ENCODE results near the gene ST6GAL2. TPM values are rescaled to one million over a fixed set of nuclear protein-coding genes. Genes with fewer than 3 reads are reported as not detected.

The ST6GAL2 gene
- total RNA-seq, 1 donor from 2014 or later, result not detected

DNA sequence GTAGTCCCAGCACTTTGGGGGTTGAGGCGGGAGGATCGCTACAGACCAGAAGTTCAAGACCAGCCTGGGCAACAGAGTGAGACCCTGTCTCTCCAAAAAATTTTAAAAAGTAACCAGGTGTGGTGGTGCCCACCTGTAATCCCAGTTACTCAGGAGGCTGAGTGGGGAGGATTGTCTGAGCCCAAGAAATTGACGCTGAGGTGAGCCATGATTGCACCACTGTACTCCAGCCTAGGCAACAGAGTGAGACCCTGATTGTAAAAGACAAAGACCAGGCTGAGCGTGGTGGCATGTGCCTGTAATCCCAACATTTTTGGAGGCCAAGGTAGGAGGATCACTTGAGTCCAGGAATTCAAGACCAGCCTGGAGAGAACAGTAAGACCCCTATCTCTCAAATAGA lies 7.8 kb downstream of the ST6GAL2 start:
- peaks cover 2% of the 10 kb centered on the region for H3K27me3 Mint-ChIP-seq
- no peaks in the 10 kb centered on the region for H3K9me3 Mint-ChIP-seq
- H3K4me1 Mint-ChIP-seq, result no peaks in the 10 kb centered on the region
- no peak overlapping the region for H3K4me3 Mint-ChIP-seq
- H3K36me3 Mint-ChIP-seq (ENCODE audit: low read depth), result no peaks in the 10 kb centered on the region
- intact Hi-C loops (cut with micrococcal nuclease), result no loop called here
- H3K27ac Mint-ChIP-seq, result no peak overlapping the region
- no peak for DNase-seq

DNA sequence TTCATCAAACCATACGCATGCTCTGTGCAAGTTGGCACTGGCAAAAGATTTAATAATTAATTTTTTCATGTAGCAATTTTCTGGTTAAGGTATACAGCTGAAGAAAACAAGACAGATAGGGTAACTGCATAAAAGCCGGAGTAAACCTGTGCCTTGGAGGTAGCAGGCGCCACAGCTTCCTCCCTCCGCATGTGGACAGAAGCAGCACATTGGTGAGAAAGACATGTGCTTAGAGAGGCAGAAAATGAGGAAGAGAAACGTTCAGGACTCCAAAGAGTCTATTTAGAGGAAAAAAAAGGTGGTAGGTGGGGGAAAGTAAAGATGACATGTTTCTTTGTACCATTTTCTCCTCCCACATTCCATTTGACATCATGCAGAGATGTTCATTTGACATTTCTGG lies 9.3 kb downstream of the ST6GAL2 start:
- Mint-ChIP-seq H3K27ac (no peak overlapping the region), H3K4me1 (no peaks in the 10 kb centered on the region), H3K36me3 (ENCODE audit: low read depth) (no peaks in the 10 kb centered on the region), H3K4me3 (no peak overlapping the region), H3K27me3 (no peaks in the 10 kb centered on the region), H3K9me3 (no peaks in the 10 kb centered on the region)
- no peak for DNase-seq
- intact Hi-C loops (cut with micrococcal nuclease), result no loop called here

DNA sequence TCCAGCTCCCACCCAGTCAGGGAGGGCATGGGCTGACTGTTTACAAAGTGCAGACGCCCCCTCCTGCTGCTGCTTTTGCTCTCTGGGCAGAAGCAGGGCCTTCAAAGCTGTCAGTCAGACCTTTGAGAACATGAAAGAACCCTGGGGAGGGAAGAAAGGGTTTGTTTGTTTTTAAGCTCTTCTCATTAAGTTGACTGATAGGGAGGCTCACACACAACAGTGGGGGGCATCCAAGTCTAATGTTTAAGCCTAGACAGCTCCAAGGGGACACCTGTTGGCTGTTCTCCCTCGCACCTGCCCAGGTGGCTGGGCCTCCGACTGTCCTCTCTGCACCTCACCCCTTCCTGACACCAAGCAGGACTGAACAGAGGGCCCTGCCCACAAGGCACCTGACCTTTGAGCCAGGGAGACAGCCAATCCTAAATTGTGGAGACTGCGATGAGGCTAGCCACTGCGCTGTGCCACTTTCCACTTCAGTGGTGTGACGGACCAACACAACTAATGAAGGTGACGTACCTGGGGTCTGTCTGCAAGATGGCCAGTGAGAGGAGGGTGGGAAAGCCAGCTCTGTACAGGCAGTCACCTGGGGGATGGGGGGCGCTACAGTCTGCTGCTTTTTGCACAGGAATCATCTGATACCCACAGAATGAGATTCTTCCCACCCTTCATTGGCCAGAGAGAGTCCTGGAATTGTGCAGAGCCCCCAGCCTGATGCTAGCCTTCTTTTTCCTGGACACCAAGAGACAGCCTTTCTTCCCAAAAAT lies 16.3 kb downstream of the ST6GAL2 start:
- no peaks in the 10 kb centered on the region for H3K27me3 Mint-ChIP-seq
- H3K36me3 Mint-ChIP-seq (ENCODE audit: low read depth), result no peaks in the 10 kb centered on the region
- H3K9me3 Mint-ChIP-seq, result no peaks in the 10 kb centered on the region
- no peak overlapping the region for H3K4me3 Mint-ChIP-seq
- no peak overlapping the region for H3K27ac Mint-ChIP-seq
- no peaks in the 10 kb centered on the region for H3K4me1 Mint-ChIP-seq
- intact Hi-C loops (cut with micrococcal nuclease), result no loop called here
- DNase-seq, result no peak

DNA sequence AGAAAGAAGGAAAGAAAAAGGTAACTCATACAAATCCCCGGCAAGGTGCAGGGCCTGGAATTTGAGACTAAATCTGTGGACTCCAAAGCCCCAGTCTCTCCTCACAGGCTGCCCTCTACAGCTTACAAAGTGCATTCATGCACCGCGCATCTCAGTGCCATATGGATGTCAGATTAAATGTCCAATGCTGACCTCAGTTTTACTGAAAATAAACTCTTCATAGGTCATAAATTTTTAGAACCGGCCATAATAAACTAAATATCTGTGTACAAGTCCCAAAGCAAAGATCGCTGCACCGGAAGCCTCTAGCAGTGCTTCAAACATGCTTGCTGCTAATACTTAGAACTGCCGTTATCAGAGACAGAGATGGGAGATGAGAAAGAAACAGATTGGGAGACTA lies 17.7 kb downstream of the ST6GAL2 start:
- no peaks in the 10 kb centered on the region for H3K4me1 Mint-ChIP-seq
- H3K27ac Mint-ChIP-seq, result no peak overlapping the region
- intact Hi-C loops (cut with micrococcal nuclease), result no loop called here
- H3K9me3 Mint-ChIP-seq, result no peaks in the 10 kb centered on the region
- H3K36me3 Mint-ChIP-seq (ENCODE audit: low read depth), result no peaks in the 10 kb centered on the region
- H3K27me3 Mint-ChIP-seq, result no peaks in the 10 kb centered on the region
- no peak overlapping the region for H3K4me3 Mint-ChIP-seq
- no peak for DNase-seq

DNA sequence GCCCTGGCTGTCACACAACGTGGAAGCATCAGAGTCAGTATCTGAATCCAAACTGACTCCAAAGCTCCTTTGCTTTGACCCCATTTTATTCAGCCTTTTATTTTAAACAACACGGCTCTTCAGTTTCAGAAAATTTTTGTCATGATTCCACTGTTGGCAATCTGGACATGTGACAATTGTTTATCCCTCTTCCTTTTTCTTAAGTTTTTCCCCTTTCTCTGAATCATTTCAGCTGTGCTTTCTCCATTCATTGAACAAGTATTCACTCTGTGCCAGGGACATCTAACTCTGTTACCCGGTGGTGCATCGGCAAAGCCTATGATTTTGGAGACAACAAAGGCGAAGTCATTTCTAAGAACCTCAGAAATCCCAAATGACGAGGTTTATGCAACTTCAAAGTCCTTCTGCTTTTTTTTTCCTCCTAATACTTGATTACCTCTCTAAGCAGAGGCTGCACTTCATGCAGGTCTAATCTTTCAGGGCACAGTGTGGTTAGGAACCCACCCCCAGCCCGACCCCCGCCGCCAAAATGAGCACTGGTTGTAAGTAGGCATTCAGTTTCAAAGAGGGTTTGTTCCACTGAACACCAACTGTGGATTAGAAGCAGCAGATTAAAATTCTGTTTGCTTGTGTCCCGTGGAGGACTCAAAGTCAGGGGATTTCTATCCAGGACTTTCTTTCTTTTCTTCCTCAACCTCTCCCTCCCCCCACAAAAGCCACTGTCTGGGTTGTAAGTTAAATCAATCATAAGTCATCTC lies 18.6 kb downstream of the ST6GAL2 start:
- DNase-seq, result no peak
- H3K27me3 Mint-ChIP-seq, result no peaks in the 10 kb centered on the region
- H3K36me3 Mint-ChIP-seq (ENCODE audit: low read depth), result no peaks in the 10 kb centered on the region
- H3K9me3 Mint-ChIP-seq, result no peaks in the 10 kb centered on the region
- no peak overlapping the region for H3K27ac Mint-ChIP-seq
- no peaks in the 10 kb centered on the region for H3K4me1 Mint-ChIP-seq
- H3K4me3 Mint-ChIP-seq, result no peak overlapping the region
- intact Hi-C loops (cut with micrococcal nuclease), result no loop called here

DNA sequence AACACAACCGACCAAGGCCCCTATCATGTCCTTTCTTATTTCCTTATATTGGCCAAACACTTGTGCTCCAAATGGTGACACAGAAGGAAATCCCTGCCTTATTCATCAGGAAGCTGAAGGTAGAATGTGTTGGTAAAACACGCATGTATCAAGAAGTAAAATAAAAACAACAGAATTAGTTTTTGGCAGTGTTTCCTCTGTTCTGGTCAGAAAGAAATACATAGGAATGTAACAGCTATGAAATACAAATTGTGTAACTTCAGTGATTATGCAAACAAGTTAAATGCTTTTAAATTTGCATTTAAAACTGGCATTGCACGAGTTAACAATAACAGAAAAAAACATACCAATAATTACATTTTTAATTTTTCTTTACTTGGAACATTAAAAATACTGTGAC lies 19.3 kb downstream of the ST6GAL2 start:
- H3K36me3 Mint-ChIP-seq (ENCODE audit: low read depth), result no peaks in the 10 kb centered on the region
- H3K9me3 Mint-ChIP-seq, result no peaks in the 10 kb centered on the region
- no peak overlapping the region for H3K27ac Mint-ChIP-seq
- no peak for DNase-seq
- H3K4me3 Mint-ChIP-seq, result no peak overlapping the region
- no peaks in the 10 kb centered on the region for H3K4me1 Mint-ChIP-seq
- H3K27me3 Mint-ChIP-seq, result no peaks in the 10 kb centered on the region
- intact Hi-C loops (cut with micrococcal nuclease), result no loop called here

DNA sequence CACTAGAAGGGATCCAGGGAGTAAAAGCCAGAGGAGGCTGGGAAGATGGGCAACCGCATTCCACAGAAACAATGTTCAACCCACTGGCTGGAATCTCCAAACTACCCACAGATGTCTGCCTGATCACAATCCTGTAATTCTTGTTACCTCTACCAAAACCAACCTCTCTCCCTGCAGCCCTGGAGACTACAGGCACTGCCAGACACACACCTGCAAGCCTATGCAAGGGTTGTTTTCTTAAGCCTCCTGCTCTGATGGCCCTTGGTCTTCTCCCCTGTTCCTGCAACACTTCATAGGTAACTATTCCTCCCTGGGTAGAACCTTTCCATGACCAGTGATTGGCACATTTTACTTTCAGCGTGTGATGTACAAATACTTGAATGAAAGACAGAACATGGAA lies 21.9 kb downstream of the ST6GAL2 start:
- intact Hi-C loops (cut with micrococcal nuclease), result no loop called here
- Mint-ChIP-seq H3K27me3 (peaks cover 1% of the 10 kb centered on the region), H3K4me1 (no peaks in the 10 kb centered on the region), H3K4me3 (no peak overlapping the region), H3K9me3 (no peaks in the 10 kb centered on the region), H3K36me3 (ENCODE audit: low read depth) (no peaks in the 10 kb centered on the region), H3K27ac (no peak overlapping the region)
- no peak for DNase-seq

DNA sequence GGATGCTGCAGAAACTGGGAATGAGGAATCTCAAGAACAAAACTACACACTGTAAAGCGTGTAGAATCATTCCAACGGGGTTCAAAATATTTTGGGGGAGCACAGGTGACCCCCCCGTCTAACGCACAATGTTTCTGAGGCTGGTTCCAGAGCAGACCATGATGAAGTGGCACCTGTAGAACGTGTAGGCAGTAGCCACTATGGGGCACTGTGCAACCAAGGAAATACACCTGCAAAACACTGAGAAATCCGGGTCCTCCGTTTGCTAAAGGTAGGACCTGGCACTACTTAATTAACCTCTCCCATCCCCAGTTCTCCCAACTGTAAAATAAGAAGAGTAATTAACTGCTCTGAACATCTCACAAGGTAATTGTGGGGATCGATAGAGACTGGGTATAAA lies 22.6 kb downstream of the ST6GAL2 start:
- no peaks in the 10 kb centered on the region for H3K36me3 Mint-ChIP-seq (ENCODE audit: low read depth)
- H3K9me3 Mint-ChIP-seq, result no peaks in the 10 kb centered on the region
- H3K4me1 Mint-ChIP-seq, result no peaks in the 10 kb centered on the region
- peaks cover 1% of the 10 kb centered on the region for H3K27me3 Mint-ChIP-seq
- DNase-seq, result no peak
- H3K27ac Mint-ChIP-seq, result no peak overlapping the region
- intact Hi-C loops (cut with micrococcal nuclease), result no loop called here
- no peak overlapping the region for H3K4me3 Mint-ChIP-seq

DNA sequence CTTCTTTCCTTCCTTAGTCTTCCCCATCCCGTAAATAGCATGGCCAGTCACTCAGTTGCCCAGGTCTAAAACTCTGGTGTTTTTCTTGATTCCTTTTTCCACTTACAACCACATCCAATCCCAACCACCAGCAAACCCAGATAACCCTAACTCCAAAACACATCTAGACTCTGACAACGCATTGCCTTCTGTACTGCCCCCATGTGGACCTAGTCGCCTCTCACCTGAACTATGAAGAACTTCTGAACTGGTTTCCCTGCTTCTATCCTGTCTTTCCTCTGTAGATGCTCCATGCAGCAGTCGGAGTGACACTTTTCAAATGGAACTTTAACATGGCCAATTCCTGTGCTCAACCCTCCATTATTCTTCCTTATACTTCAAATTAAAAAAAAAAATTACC lies 26.5 kb downstream of the ST6GAL2 start:
- no peaks in the 10 kb centered on the region for H3K9me3 Mint-ChIP-seq
- H3K4me3 Mint-ChIP-seq, result no peak overlapping the region
- DNase-seq, result no peak
- no peaks in the 10 kb centered on the region for H3K4me1 Mint-ChIP-seq
- no peaks in the 10 kb centered on the region for H3K36me3 Mint-ChIP-seq (ENCODE audit: low read depth)
- peaks cover 1% of the 10 kb centered on the region for H3K27me3 Mint-ChIP-seq
- intact Hi-C loops (cut with micrococcal nuclease), result no loop called here
- no peak overlapping the region for H3K27ac Mint-ChIP-seq

DNA sequence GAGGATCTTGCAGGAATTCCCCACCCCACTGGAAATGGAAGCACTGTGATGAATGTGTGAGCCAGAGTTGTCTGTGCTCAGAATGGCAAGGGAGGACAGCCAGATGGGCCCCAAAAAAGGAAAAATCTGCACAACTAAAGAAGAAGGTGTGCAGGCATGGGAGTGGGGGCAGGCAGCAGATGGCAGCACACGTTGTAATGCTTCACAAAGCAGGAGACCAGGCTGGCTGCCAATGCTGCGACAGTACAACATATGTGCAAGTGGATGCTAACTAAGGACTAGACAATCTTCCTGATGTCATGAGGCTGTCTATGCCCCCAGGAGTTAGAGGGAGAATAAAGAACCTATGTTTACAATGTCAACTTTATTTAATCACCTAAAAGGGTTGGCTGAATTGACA lies 27.2 kb downstream of the ST6GAL2 start:
- H3K4me1 Mint-ChIP-seq, result no peaks in the 10 kb centered on the region
- no peaks in the 10 kb centered on the region for H3K9me3 Mint-ChIP-seq
- peaks cover 1% of the 10 kb centered on the region for H3K27me3 Mint-ChIP-seq
- H3K36me3 Mint-ChIP-seq (ENCODE audit: low read depth), result no peaks in the 10 kb centered on the region
- no peak overlapping the region for H3K27ac Mint-ChIP-seq
- H3K4me3 Mint-ChIP-seq, result no peak overlapping the region
- no peak for DNase-seq
- intact Hi-C loops (cut with micrococcal nuclease), result no loop called here

DNA sequence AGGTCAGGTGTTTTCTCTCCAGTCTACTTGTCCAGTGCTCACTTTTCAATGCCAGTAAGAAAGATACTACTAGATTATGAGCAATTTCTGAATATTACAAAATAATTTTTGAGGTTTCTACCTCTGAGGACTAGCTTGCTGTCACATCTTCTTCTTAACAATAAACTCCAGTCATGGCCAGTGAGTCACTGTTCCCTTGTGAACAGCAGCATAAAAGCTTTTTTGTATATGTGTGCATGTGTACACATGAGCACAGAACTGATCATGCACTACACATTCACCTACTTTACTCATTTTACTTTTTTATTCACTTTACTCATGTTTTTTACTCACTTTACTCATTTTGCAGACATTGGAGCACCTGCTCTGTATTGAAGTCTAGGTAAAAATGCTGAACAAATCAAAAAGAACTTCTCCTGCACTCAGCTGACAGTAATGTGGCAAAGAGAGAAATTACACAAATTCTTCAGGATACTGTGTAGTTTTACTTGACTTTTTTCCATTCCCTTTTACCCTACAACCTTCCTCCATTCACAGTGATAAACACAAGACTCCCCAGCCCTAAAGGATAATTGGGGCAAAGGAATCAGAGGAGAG lies 28.0 kb downstream of the ST6GAL2 start:
- H3K4me1 Mint-ChIP-seq, result no peaks in the 10 kb centered on the region
- H3K27me3 Mint-ChIP-seq, result peaks cover 1% of the 10 kb centered on the region
- no peak overlapping the region for H3K27ac Mint-ChIP-seq
- DNase-seq, result no peak
- intact Hi-C loops (cut with micrococcal nuclease), result no loop called here
- H3K4me3 Mint-ChIP-seq, result no peak overlapping the region
- H3K36me3 Mint-ChIP-seq (ENCODE audit: low read depth), result no peaks in the 10 kb centered on the region
- H3K9me3 Mint-ChIP-seq, result no peaks in the 10 kb centered on the region

DNA sequence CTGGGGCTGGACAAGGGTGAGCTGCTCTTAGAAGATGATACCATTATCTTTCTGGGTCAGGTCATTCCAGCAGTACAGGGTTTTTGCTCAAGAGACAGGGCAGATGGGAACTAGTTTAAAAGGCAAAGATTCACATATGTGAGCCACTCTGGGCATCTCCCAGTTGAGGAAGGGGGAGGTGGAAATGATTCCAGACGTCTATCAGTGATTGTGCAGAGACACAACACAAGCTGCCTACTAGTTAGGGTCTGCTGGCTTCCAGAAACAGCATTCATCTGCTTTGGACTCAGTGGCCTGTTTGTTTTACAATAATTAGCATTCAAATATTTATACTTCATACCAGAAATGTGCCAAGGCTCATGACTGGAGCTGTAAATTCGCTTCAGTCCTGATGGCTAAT lies 32.3 kb downstream of the ST6GAL2 start:
- Mint-ChIP-seq H3K27ac (no peak overlapping the region), H3K4me1 (no peaks in the 10 kb centered on the region), H3K36me3 (ENCODE audit: low read depth) (no peaks in the 10 kb centered on the region), H3K4me3 (no peak overlapping the region), H3K27me3 (no peaks in the 10 kb centered on the region), H3K9me3 (no peaks in the 10 kb centered on the region)
- intact Hi-C loops (cut with micrococcal nuclease), result no loop called here
- no peak for DNase-seq

DNA sequence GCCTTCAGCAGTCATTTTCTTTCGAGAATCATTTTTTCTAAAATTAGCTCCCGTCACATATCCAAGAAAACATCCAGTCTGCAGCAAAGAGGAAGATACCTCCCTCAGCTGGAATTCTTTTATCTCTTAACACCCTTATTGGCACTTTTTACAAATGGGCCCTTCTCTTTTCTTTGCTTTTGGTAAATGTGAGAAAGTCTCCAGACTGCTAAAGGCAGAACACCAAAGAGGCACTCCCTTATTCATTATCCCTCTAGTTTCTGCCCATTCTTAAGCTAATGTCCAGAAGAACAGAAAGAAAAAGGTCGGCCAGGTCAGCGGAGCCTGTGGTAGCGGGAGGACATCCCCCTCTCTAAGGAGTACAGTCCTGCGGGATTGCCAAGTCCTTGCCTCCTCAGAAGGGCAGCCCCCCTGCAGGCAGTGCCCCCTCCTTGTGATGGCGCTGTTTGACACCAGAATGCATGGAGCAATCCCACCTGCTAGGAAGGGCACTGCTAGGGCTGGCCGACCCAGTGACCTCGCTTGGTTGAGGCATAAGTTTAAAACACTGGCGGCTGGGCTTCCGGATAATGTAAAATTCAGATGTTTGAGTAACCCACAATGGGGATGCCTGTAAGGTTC lies 34.0 kb downstream of the ST6GAL2 start:
- H3K4me1 Mint-ChIP-seq, result no peaks in the 10 kb centered on the region
- H3K36me3 Mint-ChIP-seq (ENCODE audit: low read depth), result no peaks in the 10 kb centered on the region
- no peak overlapping the region for H3K27ac Mint-ChIP-seq
- H3K4me3 Mint-ChIP-seq, result no peak overlapping the region
- H3K27me3 Mint-ChIP-seq, result no peaks in the 10 kb centered on the region
- intact Hi-C loops (cut with micrococcal nuclease), result no loop called here
- H3K9me3 Mint-ChIP-seq, result no peaks in the 10 kb centered on the region
- no peak for DNase-seq
